Endothelial cell of umbilical vein (primary cell): ENCODE data around the gene MASP2. TPM values are rescaled to one million over a fixed set of nuclear protein-coding genes. Genes with fewer than 3 reads are reported as not detected.

ENCODE experiments used
- BruUV-seq: library from RNA; stranded (reverse); fragments of 400-500 nt; replicated peaks from 2 replicates; lab custom pipeline; 2021; lab: Mats Ljungman, UMichigan
- CTCF ChIA-PET: fragments of 300-600, 350-600 bp; sonication (Branson Sonifier 250); formaldehyde crosslinking; loops from one replicate; lab custom pipeline; 2021; ENCODE audit warnings: antibody characterized with exemption, inconsistent platforms; lab: Charles Lee
- POLR2A ChIA-PET: fragments of 300-600, 350-600 bp; sonication (Branson Sonifier 250); formaldehyde crosslinking; loops from one replicate; lab custom pipeline; 2021; ENCODE audit warnings: antibody characterized with exemption, inconsistent platforms; lab: Charles Lee
- DNase-seq: peaks from one replicate; pipeline ENCODE4 v3.0.0-alpha.2; 2011; ENCODE audit warnings: low read depth, low spot score
- FAIRE-seq: peaks from 2 replicates; lab custom pipeline; 2011; peaks lifted over from hg19 to GRCh38; lab: Jason Lieb, UNC
- H2AFZ ChIP-seq: 2 replicates; pipeline ENCODE4 v1.6.0; 2012; ENCODE audit warnings: low read depth, low read length, control low read depth, inconsistent platforms
- H3K27ac ChIP-seq: 2 replicates; pipeline ENCODE4 v1.5.1; 2011; ENCODE audit warnings: low read depth, mild to moderate bottlenecking, control low read depth, low read length, moderate library complexity; ENCODE audit not compliant: insufficient read depth
- H3K27me3 ChIP-seq, 2 experiments: 2 replicates each; pipeline versions ENCODE4 v1.6.0 to v1.6.1; 2011; ENCODE audit warnings: low read length in 2 of 2, mixed read lengths in 1 of 2; ENCODE audit not compliant: control insufficient read depth in 2 of 2, insufficient read depth in 2 of 2
- H3K36me3 ChIP-seq, 2 experiments: 2 replicates in 1 of 2; 3 replicates in 1 of 2; pipeline ENCODE4 v1.5.1; 2011; ENCODE audit warnings: low read length in 2 of 2, mild to moderate bottlenecking in 1 of 2, moderate library complexity in 1 of 2; ENCODE audit not compliant: control insufficient read depth in 2 of 2, insufficient read depth in 2 of 2; ENCODE audit errors: extremely low read depth in 1 of 2
- H3K4me1 ChIP-seq: 3 replicates; pipeline ENCODE4 v1.5.1; 2011; ENCODE audit warnings: mild to moderate bottlenecking, low read length; ENCODE audit not compliant: control insufficient read depth, insufficient read depth; ENCODE audit errors: extremely low read depth
- H3K4me2 ChIP-seq: 2 replicates; pipeline ENCODE4 v1.6.1; 2011; ENCODE audit warnings: low read length, control low read depth, mixed read lengths; ENCODE audit not compliant: insufficient read depth
- H3K4me3 ChIP-seq, 3 experiments: fragments of 200-600 bp in 1 of 3; sonication (generic), shearing (Covaris generic) in 1 of 3; replicated peaks in 1 of 3; 2 replicates each; pipeline ENCODE4 v1.5.1; 2011 to 2016; ENCODE audit warnings: control low read depth in 3 of 3, low read length in 3 of 3, mild to moderate bottlenecking in 2 of 3, inconsistent platforms in 1 of 3, low read depth in 1 of 3, moderate library complexity in 1 of 3; ENCODE audit not compliant: insufficient read depth in 1 of 3
- H3K79me2 ChIP-seq: 2 replicates; pipeline ENCODE4 v1.6.0; 2012; ENCODE audit warnings: low read length, inconsistent platforms; ENCODE audit not compliant: control insufficient read depth, insufficient read depth
- H3K9ac ChIP-seq: replicated peaks from 2 replicates; pipeline ENCODE3; 2011; ENCODE audit warnings: low read length, control low read depth; ENCODE audit not compliant: insufficient read depth; ENCODE audit errors: extremely low read depth
- H3K9me1 ChIP-seq: replicated peaks from 3 replicates; pipeline ENCODE4 v1.6.0; 2011; ENCODE audit warnings: mild to moderate bottlenecking, low read length; ENCODE audit not compliant: control insufficient read depth, insufficient read depth; ENCODE audit errors: extremely low read depth
- H3K9me3 ChIP-seq: replicated peaks from 2 replicates; pipeline ENCODE4 v1.5.1; 2012; ENCODE audit warnings: low read length, inconsistent platforms; ENCODE audit not compliant: control insufficient read depth, insufficient read depth
- H4K20me1 ChIP-seq: replicated peaks from 2 replicates; pipeline ENCODE3; 2011; ENCODE audit warnings: mild to moderate bottlenecking, low read length; ENCODE audit not compliant: control insufficient read depth, insufficient read depth; ENCODE audit errors: extremely low read depth
- CTCF ChIP-seq, 2 donors: IDR thresholded peaks; 1 replicate in 1 of 2; 2 replicates in 1 of 2; pipeline ENCODE4 v1.5.1; 2011; ENCODE audit warnings: low read length in 2 of 2, mild to moderate bottlenecking in 2 of 2, moderate library complexity in 2 of 2, control low read depth in 1 of 2, inconsistent platforms in 1 of 2, low read depth in 1 of 2; ENCODE audit not compliant: insufficient read depth in 1 of 2; ENCODE audit errors: extremely low read depth in 1 of 2
- EZH2 ChIP-seq: IDR thresholded peaks from 2 replicates; pipeline ENCODE4 v1.6.1; 2012; ENCODE audit warnings: borderline replicate concordance, low read depth, mild to moderate bottlenecking, moderate library complexity, low read length, inconsistent platforms; ENCODE audit not compliant: severe bottlenecking
- FOS ChIP-seq: IDR thresholded peaks from 2 replicates; pipeline ENCODE4 v1.6.1; 2011; ENCODE audit warnings: mild to moderate bottlenecking, low read length, moderate library complexity, borderline replicate concordance; ENCODE audit not compliant: insufficient read depth
- GATA2 ChIP-seq: IDR thresholded peaks from 2 replicates; pipeline ENCODE4 v1.7.0; 2011; ENCODE audit warnings: low read depth, mild to moderate bottlenecking, moderate library complexity, mixed read lengths, low read length; ENCODE audit not compliant: insufficient read length, insufficient read depth
- JUN ChIP-seq: IDR thresholded peaks from 2 replicates; pipeline ENCODE4 v1.6.1; 2011; ENCODE audit warnings: borderline replicate concordance, low read depth; ENCODE audit not compliant: insufficient read length, insufficient read depth
- MAX ChIP-seq: IDR thresholded peaks from 2 replicates; pipeline ENCODE4 v1.6.1; 2011; ENCODE audit not compliant: insufficient read depth, insufficient read length
- MYC ChIP-seq: IDR thresholded peaks from one replicate; pipeline ENCODE4 v1.6.1; 2011; ENCODE audit warnings: mild to moderate bottlenecking, low read depth, low read length
- POLR2A ChIP-seq: IDR thresholded peaks from 2 replicates; pipeline ENCODE4 v1.6.1; 2012; ENCODE audit warnings: low read depth, mild to moderate bottlenecking, control low read depth, low read length
- POLR2AphosphoS5 ChIP-seq: IDR thresholded peaks from 2 replicates; pipeline ENCODE4 v1.6.1; 2012; ENCODE audit warnings: low read depth, mild to moderate bottlenecking, control low read depth, low read length, moderate library complexity; ENCODE audit not compliant: insufficient read depth
- dilution Hi-C: fragments of 300-500 bp; cut with MboI; formaldehyde crosslinking; loops from one replicate; pipeline ENCODE4 v1.15.0; 2019; ENCODE audit warnings: low sequenced_read_pairs; ENCODE audit not compliant: extremely low pct_ligation_motif_present
- intact Hi-C: fragments of 100-400 bp; cut with micrococcal nuclease; formaldehyde crosslinking; loops from one replicate; pipeline ENCODE4 v1.10.0; 2022
- polyA plus RNA-seq, 4 experiments: library from polyadenylated mRNA; depleted of rRNA in 3 of 4; stranded (reverse) in 3 of 4; unstranded in 1 of 4; fragments of >200 nt; gene quantifications; 2 replicates each; pipeline versions ENCODE4 v1.2.1 to v1.2.3, GENCODE V29; 2011 to 2012; ENCODE audit warnings: missing spikeins in 1 of 4
- total RNA-seq: library from RNA; stranded (reverse); gene quantifications from 2 replicates; pipeline ENCODE4 v1.2.3, GENCODE V29; 2021

The MASP2 gene
- total and polyA plus RNA-seq, 2 donors (not counting 3 experiments of a cell fraction or from before 2014, with no cell fraction given), result 0.53 TPM; not detected in 1

- dilution Hi-C loops, result no loop called here
- TF ChIP-seq POLR2A, result no peak
- TF ChIP-seq JUN, result no peak
- no peak for TF ChIP-seq POLR2AphosphoS5
- no peak for TF ChIP-seq EZH2
- no peak for TF ChIP-seq MAX
- no peak for TF ChIP-seq MYC
- TF ChIP-seq FOS, result no peak
- no peak for TF ChIP-seq GATA2
- no peak for TF ChIP-seq CTCF (IDR thresholded peaks at IDR 0.05; ENCODE audit: extremely low read depth in 1 of 2, insufficient read depth in 1 of 2, low read depth in 1 of 2, low read length in 2 of 2)
Measured at GRCh38 chr1:10996100-10996499, 50.9 kb downstream of the MASP2 start.

More at GRCh38 chr1:10996100-10996499, 50.9 kb downstream of the MASP2 start:
- Histone ChIP-seq H3K9ac (no peak overlapping the region), H3K4me1 (no peaks in the 10 kb centered on the region), H3K27ac (no peak overlapping the region), H3K79me2 (no peaks in the 10 kb centered on the region), H3K36me3 (no peaks in the 10 kb centered on the region), H4K20me1 (no peaks in the 10 kb centered on the region), H3K4me2 (no peak overlapping the region), H3K4me3 (no peak overlapping the region), H2AFZ (no peak overlapping the region), H3K27me3 (no peaks in the 10 kb centered on the region), H3K9me3 (no peaks in the 10 kb centered on the region), H3K9me1 (no peaks in the 10 kb centered on the region)
- ChIA-PET CTCF (no interaction called here), POLR2A (no interaction called here)
- FAIRE-seq (no peak), DNase-seq (no peak)
- intact Hi-C loops, result no loop called here
- no TSS peak for BruUV-seq
